K562 (cell line): ENCODE results near the gene GADD45B. TPM values are rescaled to one million over a fixed set of nuclear protein-coding genes. Genes with fewer than 3 reads are reported as not detected.

ENCODE experiments used
- BRD4 ChIP-seq: fragments of 200-600 bp; sonication (generic); IDR thresholded peaks from 2 replicates; pipeline ENCODE4 v1.6.1; 2017; ENCODE audit warnings: inconsistent platforms
- FOXM1 ChIP-seq, 2 experiments: fragments of 450-650 bp in 1 of 2; sonication (generic) in 1 of 2; formaldehyde crosslinking in 1 of 2; IDR thresholded peaks; 2 replicates each; pipeline versions ENCODE4 v1.6.1 to v1.9.0; 2017 to 2022; ENCODE audit warnings: low read depth in 2 of 2, mild to moderate bottlenecking in 2 of 2, missing genetic modification reagents in 1 of 2, moderate library complexity in 1 of 2
- JUN ChIP-seq, 2 experiments: sonication (generic) in 1 of 2; formaldehyde crosslinking in 1 of 2; IDR thresholded peaks; 2 replicates each; pipeline versions ENCODE4 v1.6.1 to v1.8.0; 2012 to 2022; ENCODE audit warnings: borderline replicate concordance in 2 of 2, mild to moderate bottlenecking in 2 of 2, improper control_type of control experiment in 1 of 2, low read depth in 1 of 2, low read length in 1 of 2, missing genetic modification reagents in 1 of 2
- KDM5B ChIP-seq: fragments of 200-600 bp; sonication (generic); IDR thresholded peaks from 2 replicates; pipeline ENCODE4 v1.6.1; 2012; ENCODE audit warnings: low read depth, mild to moderate bottlenecking, moderate library complexity, low read length, control low read depth, inconsistent platforms; ENCODE audit not compliant: insufficient replicate concordance
- KHSRP ChIP-seq: fragments of 450-650 bp; IDR thresholded peaks from 2 replicates; pipeline ENCODE4 v1.6.1; 2017
- MCM2 ChIP-seq: fragments of 450-650 bp; IDR thresholded peaks from 2 replicates; pipeline ENCODE4 v1.6.1; 2017; ENCODE audit warnings: low read depth, mild to moderate bottlenecking
- MCM5 ChIP-seq: fragments of 450-650 bp; IDR thresholded peaks from 2 replicates; pipeline ENCODE4 v1.6.1; 2016; ENCODE audit warnings: low read depth
- ZNF3 ChIP-seq: fragments of 250-450 bp; sonication (Bioruptor Pico); IDR thresholded peaks from 2 replicates; pipeline ENCODE4 v1.5.0; 2021; ENCODE audit warnings: mild to moderate bottlenecking, moderate library complexity
- ZNF76 ChIP-seq: fragments of 250-450 bp; sonication (Bioruptor Pico); IDR thresholded peaks from 2 replicates; pipeline ENCODE4 v1.4.0; 2020; ENCODE audit warnings: mild to moderate bottlenecking, moderate library complexity, borderline replicate concordance
- ZNF79 ChIP-seq: fragments of 250-450 bp; sonication (Bioruptor Pico); IDR thresholded peaks from 2 replicates; pipeline ENCODE4 v1.4.0; 2020; ENCODE audit warnings: low read depth, mild to moderate bottlenecking, moderate library complexity
- polyA plus RNA-seq, 8 experiments: library from polyadenylated mRNA; depleted of rRNA in 4 of 8; stranded (reverse) in 5 of 8; unstranded in 3 of 8; fragments of >200 nt; fragmentation: Nextera tagmentation in 2 of 8; fragmentation: Illumina TruSeq in 1 of 8; extraction: Ambion mirVana in 2 of 8; extraction: Trizol in 1 of 8; gene quantifications; 2 replicates each; pipeline versions ENCODE4 v1.2.1 to v1.2.3, GENCODE V29; 2011 to 2014; ENCODE audit warnings: inconsistent platforms in 1 of 8, missing spikeins in 1 of 8
- total RNA-seq, 7 experiments: library from RNA; depleted of rRNA in 6 of 7; stranded (reverse); fragments of >200 nt in 6 of 7; fragmentation: Illumina TruSeq in 2 of 7; extraction: Trizol in 2 of 7; gene quantifications; 2 replicates each; pipeline versions ENCODE4 v1.2.1 to v1.2.3, GENCODE V29; 2011 to 2021; ENCODE audit warnings: low replicate concordance in 1 of 7
- TF ChIP-seq, protein P1 (sequence below): fragments of 200-400 bp; formaldehyde crosslinking; IDR thresholded peaks from 2 replicates; pipeline ENCODE4 v1.6.1; 2017; ENCODE audit warnings: mild to moderate bottlenecking, low read depth, low read length, moderate library complexity
- TF ChIP-seq, protein P2 (sequence below): fragments of 450-650 bp; IDR thresholded peaks from 2 replicates; pipeline ENCODE4 v1.6.1; 2016; ENCODE audit warnings: low read depth
- TF ChIP-seq, protein P3 (sequence below): fragments of 150-350 bp; conservative IDR thresholded peaks from 2 replicates; pipeline ENCODE4 v1.6.1; 2014; ENCODE audit warnings: low read length

GADD45B gene
- total and polyA plus RNA-seq, 9 of the 15 experiments (the other 6 are each of a cell fraction or from before 2014, with no cell fraction given), result 0.06 to 4.1 (median 2.1) TPM

DNA sequence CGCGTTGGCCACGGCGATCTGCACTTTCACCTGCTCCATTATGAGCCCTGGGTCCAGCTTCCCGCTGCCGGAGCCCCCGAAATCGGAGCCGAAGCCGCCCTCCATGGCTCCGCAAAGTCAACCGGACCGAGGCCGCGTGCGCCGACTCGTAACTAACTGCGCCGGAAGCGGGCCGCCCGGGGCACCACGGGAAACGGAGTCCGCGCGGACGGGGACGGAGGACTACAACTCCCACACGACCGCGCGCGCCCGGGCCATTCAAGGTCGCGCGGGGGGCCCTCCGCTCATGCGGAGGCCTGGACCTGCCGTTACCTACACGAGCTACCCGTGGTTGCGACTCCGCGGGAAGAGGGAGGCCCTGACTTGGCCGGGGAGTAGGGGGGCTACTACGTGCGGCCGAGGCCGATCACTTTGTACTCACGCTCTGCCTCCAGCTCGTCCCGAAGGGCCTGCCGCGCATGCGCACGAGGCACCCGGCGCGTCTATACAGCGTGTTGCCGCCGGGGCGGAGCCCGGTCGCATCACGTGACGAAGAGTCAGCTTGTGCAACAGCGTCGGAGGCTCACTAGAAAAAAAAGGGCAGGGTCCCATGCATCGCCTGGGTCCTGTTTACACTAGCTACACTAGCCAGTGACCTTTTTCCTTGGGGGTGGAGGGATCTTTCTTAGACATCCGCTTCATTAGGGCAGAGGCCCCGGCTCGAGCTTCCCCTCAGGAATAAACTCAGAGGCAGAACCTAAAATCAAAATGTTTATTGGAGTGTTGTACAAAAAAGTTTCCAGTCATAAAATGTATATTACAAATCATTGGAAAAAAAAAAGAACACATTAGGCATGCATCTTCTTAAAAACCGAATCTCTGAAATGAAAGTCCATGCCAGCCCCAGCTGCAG lies 48.3 kb upstream of the GADD45B start, which contains the start of gene TIMM13 (continued):
- TF ChIP-seq, protein P1, sequence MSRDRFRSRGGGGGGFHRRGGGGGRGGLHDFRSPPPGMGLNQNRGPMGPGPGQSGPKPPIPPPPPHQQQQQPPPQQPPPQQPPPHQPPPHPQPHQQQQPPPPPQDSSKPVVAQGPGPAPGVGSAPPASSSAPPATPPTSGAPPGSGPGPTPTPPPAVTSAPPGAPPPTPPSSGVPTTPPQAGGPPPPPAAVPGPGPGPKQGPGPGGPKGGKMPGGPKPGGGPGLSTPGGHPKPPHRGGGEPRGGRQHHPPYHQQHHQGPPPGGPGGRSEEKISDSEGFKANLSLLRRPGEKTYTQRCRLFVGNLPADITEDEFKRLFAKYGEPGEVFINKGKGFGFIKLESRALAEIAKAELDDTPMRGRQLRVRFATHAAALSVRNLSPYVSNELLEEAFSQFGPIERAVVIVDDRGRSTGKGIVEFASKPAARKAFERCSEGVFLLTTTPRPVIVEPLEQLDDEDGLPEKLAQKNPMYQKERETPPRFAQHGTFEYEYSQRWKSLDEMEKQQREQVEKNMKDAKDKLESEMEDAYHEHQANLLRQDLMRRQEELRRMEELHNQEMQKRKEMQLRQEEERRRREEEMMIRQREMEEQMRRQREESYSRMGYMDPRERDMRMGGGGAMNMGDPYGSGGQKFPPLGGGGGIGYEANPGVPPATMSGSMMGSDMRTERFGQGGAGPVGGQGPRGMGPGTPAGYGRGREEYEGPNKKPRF, result no peak
- TF ChIP-seq JUN (IDR thresholded peaks at IDR 0.05; ENCODE audit: borderline replicate concordance, low read depth, low read length), result no peak
- TF ChIP-seq JUN (CRISPR knock-in tag; IDR thresholded peaks at IDR 0.05; ENCODE audit: borderline replicate concordance), result no peak
- peak; percentile 59; the same call in 1 of the 2 replicates for TF ChIP-seq KHSRP
- TF ChIP-seq KDM5B, result peak; percentile 55
- 0 out of 2 replicates have a peak, but pooled peaks have one; percentile 31 for TF ChIP-seq ZNF79 (CRISPR knock-in tag)
- TF ChIP-seq MCM5, result no peak
- no peak for TF ChIP-seq MCM2
- TF ChIP-seq, protein P2, sequence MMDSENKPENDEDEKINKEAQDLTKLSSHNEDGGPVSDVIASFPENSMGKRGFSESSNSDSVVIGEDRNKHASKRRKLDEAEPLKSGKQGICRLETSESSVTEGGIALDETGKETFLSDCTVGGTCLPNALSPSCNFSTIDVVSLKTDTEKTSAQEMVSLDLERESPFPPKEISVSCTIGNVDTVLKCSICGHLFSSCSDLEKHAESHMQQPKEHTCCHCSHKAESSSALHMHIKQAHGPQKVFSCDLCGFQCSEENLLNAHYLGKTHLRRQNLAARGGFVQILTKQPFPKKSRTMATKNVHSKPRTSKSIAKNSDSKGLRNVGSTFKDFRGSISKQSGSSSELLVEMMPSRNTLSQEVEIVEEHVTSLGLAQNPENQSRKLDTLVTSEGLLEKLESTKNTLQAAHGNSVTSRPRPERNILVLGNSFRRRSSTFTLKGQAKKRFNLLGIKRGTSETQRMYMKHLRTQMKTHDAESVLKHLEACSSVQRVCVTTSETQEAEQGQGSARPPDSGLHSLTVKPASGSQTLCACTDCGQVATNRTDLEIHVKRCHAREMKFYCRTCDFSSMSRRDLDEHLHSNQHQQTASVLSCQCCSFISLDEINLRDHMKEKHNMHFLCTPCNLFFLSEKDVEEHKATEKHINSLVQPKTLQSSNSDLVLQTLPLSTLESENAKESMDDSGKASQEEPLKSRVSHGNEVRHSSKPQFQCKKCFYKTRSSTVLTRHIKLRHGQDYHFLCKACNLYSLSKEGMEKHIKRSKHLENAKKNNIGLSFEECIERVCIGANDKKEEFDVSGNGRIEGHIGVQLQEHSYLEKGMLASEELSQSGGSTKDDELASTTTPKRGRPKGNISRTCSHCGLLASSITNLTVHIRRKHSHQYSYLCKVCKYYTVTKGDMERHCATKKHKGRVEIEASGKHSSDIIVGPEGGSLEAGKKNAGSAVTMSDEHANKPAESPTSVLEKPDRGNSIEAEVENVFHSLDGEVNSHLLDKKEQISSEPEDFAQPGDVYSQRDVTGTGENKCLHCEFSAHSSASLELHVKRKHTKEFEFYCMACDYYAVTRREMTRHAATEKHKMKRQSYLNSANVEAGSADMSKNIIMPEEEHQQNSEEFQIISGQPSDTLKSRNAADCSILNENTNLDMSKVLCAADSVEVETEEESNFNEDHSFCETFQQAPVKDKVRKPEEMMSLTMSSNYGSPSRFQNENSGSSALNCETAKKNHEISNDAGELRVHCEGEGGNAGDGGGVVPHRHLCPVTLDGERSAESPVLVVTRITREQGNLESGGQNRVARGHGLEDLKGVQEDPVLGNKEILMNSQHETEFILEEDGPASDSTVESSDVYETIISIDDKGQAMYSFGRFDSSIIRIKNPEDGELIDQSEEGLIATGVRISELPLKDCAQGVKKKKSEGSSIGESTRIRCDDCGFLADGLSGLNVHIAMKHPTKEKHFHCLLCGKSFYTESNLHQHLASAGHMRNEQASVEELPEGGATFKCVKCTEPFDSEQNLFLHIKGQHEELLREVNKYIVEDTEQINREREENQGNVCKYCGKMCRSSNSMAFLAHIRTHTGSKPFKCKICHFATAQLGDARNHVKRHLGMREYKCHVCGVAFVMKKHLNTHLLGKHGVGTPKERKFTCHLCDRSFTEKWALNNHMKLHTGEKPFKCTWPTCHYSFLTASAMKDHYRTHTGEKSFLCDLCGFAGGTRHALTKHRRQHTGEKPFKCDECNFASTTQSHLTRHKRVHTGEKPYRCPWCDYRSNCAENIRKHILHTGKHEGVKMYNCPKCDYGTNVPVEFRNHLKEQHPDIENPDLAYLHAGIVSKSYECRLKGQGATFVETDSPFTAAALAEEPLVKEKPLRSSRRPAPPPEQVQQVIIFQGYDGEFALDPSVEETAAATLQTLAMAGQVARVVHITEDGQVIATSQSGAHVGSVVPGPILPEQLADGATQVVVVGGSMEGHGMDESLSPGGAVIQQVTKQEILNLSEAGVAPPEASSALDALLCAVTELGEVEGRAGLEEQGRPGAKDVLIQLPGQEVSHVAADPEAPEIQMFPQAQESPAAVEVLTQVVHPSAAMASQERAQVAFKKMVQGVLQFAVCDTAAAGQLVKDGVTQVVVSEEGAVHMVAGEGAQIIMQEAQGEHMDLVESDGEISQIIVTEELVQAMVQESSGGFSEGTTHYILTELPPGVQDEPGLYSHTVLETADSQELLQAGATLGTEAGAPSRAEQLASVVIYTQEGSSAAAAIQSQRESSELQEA, result no peak
- no peak for TF ChIP-seq FOXM1 (IDR thresholded peaks at IDR 0.05; ENCODE audit: low read depth)
- no peak for TF ChIP-seq FOXM1 (CRISPR knock-in tag; IDR thresholded peaks at IDR 0.05; ENCODE audit: low read depth)
- no peak for TF ChIP-seq BRD4
- TF ChIP-seq ZNF3 (CRISPR knock-in tag), result no peak
- TF ChIP-seq, protein P3, sequence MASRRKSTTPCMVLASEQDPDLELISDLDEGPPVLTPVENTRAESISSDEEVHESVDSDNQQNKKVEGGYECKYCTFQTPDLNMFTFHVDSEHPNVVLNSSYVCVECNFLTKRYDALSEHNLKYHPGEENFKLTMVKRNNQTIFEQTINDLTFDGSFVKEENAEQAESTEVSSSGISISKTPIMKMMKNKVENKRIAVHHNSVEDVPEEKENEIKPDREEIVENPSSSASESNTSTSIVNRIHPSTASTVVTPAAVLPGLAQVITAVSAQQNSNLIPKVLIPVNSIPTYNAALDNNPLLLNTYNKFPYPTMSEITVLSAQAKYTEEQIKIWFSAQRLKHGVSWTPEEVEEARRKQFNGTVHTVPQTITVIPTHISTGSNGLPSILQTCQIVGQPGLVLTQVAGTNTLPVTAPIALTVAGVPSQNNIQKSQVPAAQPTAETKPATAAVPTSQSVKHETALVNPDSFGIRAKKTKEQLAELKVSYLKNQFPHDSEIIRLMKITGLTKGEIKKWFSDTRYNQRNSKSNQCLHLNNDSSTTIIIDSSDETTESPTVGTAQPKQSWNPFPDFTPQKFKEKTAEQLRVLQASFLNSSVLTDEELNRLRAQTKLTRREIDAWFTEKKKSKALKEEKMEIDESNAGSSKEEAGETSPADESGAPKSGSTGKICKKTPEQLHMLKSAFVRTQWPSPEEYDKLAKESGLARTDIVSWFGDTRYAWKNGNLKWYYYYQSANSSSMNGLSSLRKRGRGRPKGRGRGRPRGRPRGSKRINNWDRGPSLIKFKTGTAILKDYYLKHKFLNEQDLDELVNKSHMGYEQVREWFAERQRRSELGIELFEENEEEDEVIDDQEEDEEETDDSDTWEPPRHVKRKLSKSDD, result no peak
- TF ChIP-seq ZNF76, result 0 out of 2 replicates have a peak, but pooled peaks have one; percentile 66
